IMR-90 (cell line): Measurements from ENCODE around the gene DDX10. TPM values are rescaled to one million over a fixed set of nuclear protein-coding genes. Genes with fewer than 3 reads are reported as not detected.

Source experiments
- ATAC-seq: fragments of 200-7000 bp; cut with Tn5 transposase; 2 replicates; pipeline ENCODE4 v1.9.1; 2020; ENCODE audit warnings: low read depth, mild to moderate bottlenecking, moderate library complexity
- BruUV-seq: library from RNA; stranded (reverse); fragments of 400-500 nt; replicated peaks from 2 replicates; lab custom pipeline; 2021; lab: Mats Ljungman, UMichigan
- CTCF ChIA-PET: fragments of 300-600 bp; formaldehyde crosslinking; extraction: SDS; loops from one replicate; lab custom pipeline; 2021; ENCODE audit warnings: antibody characterized with exemption; lab: Yijun Ruan, JAX
- POLR2A ChIA-PET: fragments of 300-600 bp; sonication (Branson Sonifier 250); formaldehyde crosslinking; loops from one replicate; lab custom pipeline; 2022; ENCODE audit warnings: antibody characterized with exemption; ENCODE audit not compliant: unreplicated experiment; lab: Charles Lee
- DNase-seq: peaks from one replicate; pipeline ENCODE4 v3.0.0; 2013
- H2AFZ ChIP-seq: replicated peaks from 2 replicates; pipeline ENCODE3; 2013; ENCODE audit warnings: low read length, mild to moderate bottlenecking; ENCODE audit not compliant: poor library complexity
- H2AK5ac ChIP-seq: 2 replicates; pipeline ENCODE4 v1.6.1; 2013; ENCODE audit warnings: low read depth, low read length, inconsistent platforms
- H2AK9ac ChIP-seq: replicated peaks from 2 replicates; pipeline ENCODE3; 2013; ENCODE audit warnings: mild to moderate bottlenecking, low read depth, low read length, moderate library complexity; ENCODE audit not compliant: poor library complexity
- H2BK120ac ChIP-seq: 2 replicates; pipeline ENCODE4 v1.6.1; 2013; ENCODE audit warnings: low read depth, low read length, inconsistent platforms
- H2BK15ac ChIP-seq: 3 replicates; pipeline ENCODE4 v1.6.1; 2013; ENCODE audit warnings: low read depth, low read length, inconsistent platforms
- H2BK20ac ChIP-seq: 2 replicates; pipeline ENCODE4 v1.6.1; 2013; ENCODE audit warnings: low read depth, mild to moderate bottlenecking, inconsistent platforms, low read length, moderate library complexity
- H2BK5ac ChIP-seq: 2 replicates; pipeline ENCODE4 v1.6.1; 2013; ENCODE audit warnings: mild to moderate bottlenecking, low read depth, low read length, inconsistent platforms; ENCODE audit not compliant: poor library complexity, severe bottlenecking
- H3K14ac ChIP-seq: replicated peaks from 2 replicates; pipeline ENCODE4 v1.6.1; 2013; ENCODE audit warnings: low read depth, low read length, inconsistent platforms
- H3K18ac ChIP-seq: 2 replicates; pipeline ENCODE4 v1.6.1; 2013; ENCODE audit warnings: low read depth, low read length, control low read depth
- H3K23ac ChIP-seq: 2 replicates; pipeline ENCODE4 v1.6.1; 2013; ENCODE audit warnings: low read depth, low read length, inconsistent platforms
- H3K27ac ChIP-seq: 2 replicates; pipeline ENCODE4 v1.5.1; 2013; ENCODE audit warnings: mild to moderate bottlenecking, control low read depth, low read length; ENCODE audit not compliant: insufficient read depth
- H3K27me3 ChIP-seq: 2 replicates; pipeline ENCODE4 v1.6.1; 2013; ENCODE audit warnings: low read length; ENCODE audit not compliant: control insufficient read depth, insufficient read depth
- H3K36me3 ChIP-seq: 2 replicates; pipeline ENCODE4 v1.6.1; 2013; ENCODE audit warnings: low read length, mixed read lengths; ENCODE audit not compliant: control insufficient read depth, insufficient read depth
- H3K4ac ChIP-seq: 2 replicates; pipeline ENCODE4 v1.6.1; 2013; ENCODE audit warnings: low read depth, low read length, inconsistent platforms
- H3K4me1 ChIP-seq: 2 replicates; pipeline ENCODE4 v1.6.1; 2013; ENCODE audit warnings: low read length, mixed read lengths; ENCODE audit not compliant: control insufficient read depth, insufficient read depth
- H3K4me2 ChIP-seq: 2 replicates; pipeline ENCODE4 v1.6.1; 2013; ENCODE audit warnings: low read depth, mild to moderate bottlenecking, control low read depth, low read length, moderate library complexity
- H3K4me3 ChIP-seq: 2 replicates; pipeline ENCODE4 v1.5.1; 2013; ENCODE audit warnings: low read depth, mild to moderate bottlenecking, control low read depth, low read length, moderate library complexity; ENCODE audit not compliant: insufficient read depth
- H3K56ac ChIP-seq: 2 replicates; pipeline ENCODE4 v1.6.1; 2013; ENCODE audit warnings: low read length, inconsistent platforms; ENCODE audit not compliant: insufficient read depth; ENCODE audit errors: extremely low read depth
- H3K79me1 ChIP-seq, 2 experiments: 2 replicates each; pipeline ENCODE4 v1.6.1; 2013; ENCODE audit warnings: low read length in 2 of 2, inconsistent platforms in 1 of 2, low read depth in 1 of 2
- H3K9ac ChIP-seq: 2 replicates; pipeline ENCODE4 v1.6.1; 2013; ENCODE audit warnings: low read depth, low read length, control low read depth
- H3K9me1 ChIP-seq: 2 replicates; pipeline ENCODE4 v1.6.1; 2013; ENCODE audit warnings: low read length, inconsistent platforms; ENCODE audit not compliant: insufficient read depth
- H3K9me3 ChIP-seq: 2 replicates; pipeline ENCODE4 v1.6.1; 2013; ENCODE audit warnings: low read length; ENCODE audit not compliant: control insufficient read depth, insufficient read depth
- H4K20me1 ChIP-seq: 2 replicates; pipeline ENCODE4 v1.6.1; 2013; ENCODE audit warnings: low read length, inconsistent platforms; ENCODE audit not compliant: insufficient read depth
- H4K5ac ChIP-seq: 2 replicates; pipeline ENCODE4 v1.6.1; 2013; ENCODE audit warnings: mild to moderate bottlenecking, low read depth, low read length, control low read depth
- H4K8ac ChIP-seq, 2 experiments: 2 replicates each; pipeline ENCODE4 v1.6.1; 2013; ENCODE audit warnings: low read depth in 2 of 2, low read length in 2 of 2, control low read depth in 1 of 2, inconsistent platforms in 1 of 2
- H4K91ac ChIP-seq: 2 replicates; pipeline ENCODE4 v1.6.1; 2013; ENCODE audit warnings: low read depth, low read length, inconsistent platforms; ENCODE audit not compliant: insufficient read depth
- BHLHE40 ChIP-seq: fragments of 150-350 bp; IDR thresholded peaks from 2 replicates; pipeline ENCODE4 v1.6.1; 2016; ENCODE audit warnings: mild to moderate bottlenecking, low read depth, low read length
- NFE2L2 ChIP-seq: fragments of 150-350 bp; IDR thresholded peaks from 2 replicates; pipeline ENCODE4 v1.6.1; 2016; ENCODE audit warnings: low read depth, mild to moderate bottlenecking, low read length
- RCOR1 ChIP-seq: IDR thresholded peaks from 2 replicates; pipeline ENCODE4 v1.6.1; 2012; ENCODE audit warnings: mild to moderate bottlenecking, low read length, improper control_type of control experiment; ENCODE audit not compliant: insufficient replicate concordance
- WGBS, 2 experiments: methylation state at CpG; one replicate each; pipeline versions ENCODE4 v1.1.5 to v1.1.7; 2013; ENCODE audit warnings: missing lambda C conversion rate in 2 of 2; ENCODE audit not compliant: insufficient read length in 1 of 2; ENCODE audit errors: extremely low coverage in 2 of 2; 5-methylcytosine and 5-hydroxymethylcytosine counted together
- dilution Hi-C: fragments of 300-500 bp; cut with HindIII; formaldehyde crosslinking; loops from one replicate; pipeline ENCODE4 v1.14.3; 2018; ENCODE audit warnings: low sequenced_read_pairs; ENCODE audit not compliant: unreplicated experiment
- in situ Hi-C: fragments of 300-500 bp; cut with MboI; formaldehyde crosslinking; loops from 3 replicates; pipeline ENCODE4 v1.14.3; 2019; ENCODE audit warnings: low sequenced_read_pairs, inconsistent platforms, mixed read lengths
- intact Hi-C: fragments of 100-400 bp; cut with micrococcal nuclease; formaldehyde crosslinking; loops from 2 replicates; pipeline ENCODE4 v1.10.0; 2022
- polyA plus RNA-seq, 3 experiments: library from polyadenylated mRNA; depleted of rRNA; stranded (reverse); fragments of >200 nt; gene quantifications; 2 replicates each; pipeline ENCODE4 v1.2.3, GENCODE V29; 2012; ENCODE audit warnings: low replicate concordance in 1 of 3
- total RNA-seq: library from RNA; depleted of rRNA; stranded (reverse); fragments of >200 nt; gene quantifications from 2 replicates; pipeline ENCODE4 v1.2.3, GENCODE V29; 2012

DDX10 gene
- total and polyA plus RNA-seq, 2 of the 4 experiments (the other 2 are of a cell fraction), result 20.0 to 31.9 TPM

GRCh38 chr11:108669286-108669685 lies 4.4 kb downstream of the DDX10 start:
- no CpG with 5 or more reads among the region's 2 CpGs for WGBS, 2 experiments
- Histone ChIP-seq H2BK20ac (no peak overlapping the region), H3K56ac (no peak overlapping the region), H3K9ac (no peak overlapping the region), H3K79me1 (peaks cover 24 to 57% of the 10 kb centered on the region in 2 experiments), H2AK9ac (no peak overlapping the region), H3K9me3 (no peaks in the 10 kb centered on the region), H3K9me1 (no peaks in the 10 kb centered on the region; the same call in none of the 2 replicates), H4K8ac (no peak overlapping the region), H4K5ac (no peak overlapping the region), H2AK5ac (no peak overlapping the region), H4K91ac (no peak overlapping the region), H3K18ac (no peak overlapping the region), H4K20me1 (no peaks in the 10 kb centered on the region), H3K14ac (no peak overlapping the region), H3K4me2 (no peak overlapping the region), H2AFZ (no peak overlapping the region), H3K23ac (no peak overlapping the region), H3K4me1 (peaks cover 5% of the 10 kb centered on the region), H3K27me3 (no peaks in the 10 kb centered on the region), H2BK5ac (no peak overlapping the region), H3K4ac (no peak overlapping the region), H2BK120ac (no peak overlapping the region), H3K27ac (no peak overlapping the region), H3K36me3 (0 out of 2 replicates have a peak, but pooled peaks cover 2% of the 10 kb centered on the region), H3K4me3 (no peak overlapping the region), H2BK15ac (no peak overlapping the region)
- ATAC-seq, result no peak
- BruUV-seq, result no TSS peak
- CTCF ChIA-PET, result interaction anchor here (0.6 to 1.0 kb wide), 2 partner anchors 14 to 480 kb away, joined by 3 to 4 read pairs; no protein-coding TSS in a partner anchor
- DNase-seq, result no peak
- no peak for TF ChIP-seq NFE2L2
- no peak for TF ChIP-seq RCOR1
- no peak for TF ChIP-seq BHLHE40
- in situ Hi-C loops, result loop anchor here (25.0 kb wide), 1 partner anchor 1082 kb away; the partner anchor contains the start of gene ELMOD1
- POLR2A ChIA-PET, result no interaction called here
- intact Hi-C loops, result no loop called here
- dilution Hi-C loops, result no loop called here
